Thoracic aorta (tissue), 2 donors: Measurements from ENCODE around the gene TBX18. TPM values are rescaled to one million over a fixed set of nuclear protein-coding genes. Genes with fewer than 3 reads are reported as not detected.

Experiments used
- ATAC-seq: fragments of 150-250 bp; one replicate; pipeline ENCODE4 v1.8.0; 2017; ENCODE audit warnings: low read depth; ENCODE audit not compliant: insufficient number of reproducible peaks, low FRiP score
- DNase-seq: peaks from one replicate; pipeline ENCODE4 v3.0.0-alpha.2; 2020; ENCODE audit warnings: low spot score
- H3K27ac ChIP-seq, 2 donors: fragments of 200-600 bp; sonication (generic); 1 replicate in 1 of 2; 2 replicates in 1 of 2; pipeline ENCODE4 v1.5.1; 2016; ENCODE audit warnings: mild to moderate bottlenecking in 2 of 2, moderate library complexity in 2 of 2
- H3K27me3 ChIP-seq: fragments of 200-600 bp; sonication (generic); replicated peaks from 2 replicates; pipeline ENCODE4 v1.6.0; 2016; ENCODE audit warnings: mild to moderate bottlenecking; ENCODE audit not compliant: insufficient read depth
- H3K36me3 ChIP-seq: fragments of 200-600 bp; sonication (generic); one replicate; pipeline ENCODE4 v1.5.1; 2016
- H3K4me1 ChIP-seq, 2 donors: fragments of 200-600 bp; sonication (generic); 1 replicate in 1 of 2; 2 replicates in 1 of 2; pipeline versions ENCODE4 v1.5.1 to v1.6.0; 2016; ENCODE audit warnings: low read depth in 2 of 2, mild to moderate bottlenecking in 1 of 2; ENCODE audit not compliant: control insufficient read depth in 1 of 2
- H3K4me3 ChIP-seq: fragments of 200-600 bp; sonication (generic); 2 replicates; pipeline ENCODE4 v1.5.1; 2016; ENCODE audit warnings: mild to moderate bottlenecking
- H3K9me3 ChIP-seq: fragments of 200-600 bp; sonication (generic); 2 replicates; pipeline ENCODE4 v1.5.1; 2016
- total RNA-seq, 2 donors: library from RNA; depleted of rRNA; stranded (reverse); fragments of >200 nt; gene quantifications; one replicate each; pipeline versions ENCODE4 v1.1.0 to v1.2.3, GENCODE V29; 2016
- TF ChIP-seq, protein P1 (sequence below): fragments of 200-600 bp; sonication (generic); IDR thresholded peaks from one replicate; pipeline ENCODE4 v1.5.1; 2019; ENCODE audit warnings: antibody characterized with exemption

The TBX18 gene
- total RNA-seq, 2 donors from 2014 or later: 53.5 to 85.4 TPM

- Histone ChIP-seq H3K4me3 (no peak overlapping the region), H3K27me3 (no peaks in the 10 kb centered on the region), H3K36me3 (peaks cover 3% of the 10 kb centered on the region), H3K4me1 (peaks cover 0 to 2% of the 10 kb centered on the region in 2 donors), H3K27ac (no peak overlapping the region), H3K9me3 (no peaks in the 10 kb centered on the region)
- DNase-seq: no peak
- no peak for ATAC-seq
- TF ChIP-seq, protein P1, sequence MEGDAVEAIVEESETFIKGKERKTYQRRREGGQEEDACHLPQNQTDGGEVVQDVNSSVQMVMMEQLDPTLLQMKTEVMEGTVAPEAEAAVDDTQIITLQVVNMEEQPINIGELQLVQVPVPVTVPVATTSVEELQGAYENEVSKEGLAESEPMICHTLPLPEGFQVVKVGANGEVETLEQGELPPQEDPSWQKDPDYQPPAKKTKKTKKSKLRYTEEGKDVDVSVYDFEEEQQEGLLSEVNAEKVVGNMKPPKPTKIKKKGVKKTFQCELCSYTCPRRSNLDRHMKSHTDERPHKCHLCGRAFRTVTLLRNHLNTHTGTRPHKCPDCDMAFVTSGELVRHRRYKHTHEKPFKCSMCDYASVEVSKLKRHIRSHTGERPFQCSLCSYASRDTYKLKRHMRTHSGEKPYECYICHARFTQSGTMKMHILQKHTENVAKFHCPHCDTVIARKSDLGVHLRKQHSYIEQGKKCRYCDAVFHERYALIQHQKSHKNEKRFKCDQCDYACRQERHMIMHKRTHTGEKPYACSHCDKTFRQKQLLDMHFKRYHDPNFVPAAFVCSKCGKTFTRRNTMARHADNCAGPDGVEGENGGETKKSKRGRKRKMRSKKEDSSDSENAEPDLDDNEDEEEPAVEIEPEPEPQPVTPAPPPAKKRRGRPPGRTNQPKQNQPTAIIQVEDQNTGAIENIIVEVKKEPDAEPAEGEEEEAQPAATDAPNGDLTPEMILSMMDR: peak; percentile 34
These were observed 35.8 kb downstream of the TBX18 start for GRCh38 chr6:84728602-84729001.

GRCh38 chr6:84719152-84719551 is 45.2 kb downstream of the TBX18 start:
- H3K27me3 ChIP-seq: no peaks in the 10 kb centered on the region
- TF ChIP-seq, protein P1: no peak

GRCh38 chr6:84718038-84718955 is 46.1 kb downstream of the TBX18 start:
- ATAC-seq: no peak
- H3K4me3 ChIP-seq: no peak overlapping the region

More at GRCh38 chr6:84719152-84719551, 45.2 kb downstream of the TBX18 start:
- Histone ChIP-seq H3K4me1 (peaks cover 0 to 16% of the 10 kb centered on the region in 2 donors), H3K27ac (no peak overlapping the region), H3K36me3 (peaks cover 3% of the 10 kb centered on the region), H3K9me3 (no peaks in the 10 kb centered on the region), H3K4me3 (no peak overlapping the region)
- no peak for DNase-seq
- no peak for ATAC-seq

DNA sequence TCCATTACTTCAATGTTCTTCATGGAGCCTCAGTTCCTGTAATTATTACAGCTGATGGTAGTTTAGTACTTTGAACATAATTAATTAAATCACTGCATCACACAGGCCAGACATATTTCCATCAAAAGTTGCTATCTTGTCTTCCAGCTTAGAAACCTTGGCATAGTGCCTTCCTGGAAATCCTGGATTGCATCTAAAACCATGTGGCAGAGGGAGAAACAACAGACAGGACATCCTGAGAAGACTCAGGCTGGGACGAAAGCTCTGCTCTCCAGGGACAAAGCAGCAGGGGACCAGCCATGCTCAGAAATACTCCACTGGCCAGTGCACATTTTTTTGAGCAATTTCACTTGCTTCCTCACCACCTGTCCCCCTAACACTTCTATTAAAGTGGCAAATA is 55.3 kb downstream of the TBX18 start:
- TF ChIP-seq, protein P1: no peak
- ATAC-seq (no peak), DNase-seq (no peak)
- Histone ChIP-seq H3K36me3 (peaks cover 8% of the 10 kb centered on the region), H3K9me3 (no peaks in the 10 kb centered on the region), H3K27ac (no peak overlapping the region), H3K27me3 (no peaks in the 10 kb centered on the region), H3K4me1 (peaks cover 10 to 38% of the 10 kb centered on the region in 2 donors), H3K4me3 (no peak overlapping the region)

More at GRCh38 chr6:84718038-84718955, 46.1 kb downstream of the TBX18 start:
- Histone ChIP-seq H3K36me3 (peaks cover 3% of the 10 kb centered on the region), H3K27ac (no peak overlapping the region), H3K9me3 (no peaks in the 10 kb centered on the region), H3K4me1 (peaks cover 0 to 16% of the 10 kb centered on the region in 2 donors), H3K27me3 (no peaks in the 10 kb centered on the region)
- no peak for DNase-seq
- TF ChIP-seq, protein P1: no peak

- Histone ChIP-seq H3K27me3 (no peaks in the 10 kb centered on the region), H3K4me3 (no peak overlapping the region), H3K4me1 (peaks cover 10 to 38% of the 10 kb centered on the region in 2 donors), H3K36me3 (peaks cover 5% of the 10 kb centered on the region), H3K27ac (peak overlapping the region in 1 of 2 donors; percentile 43), H3K9me3 (no peaks in the 10 kb centered on the region)
- TF ChIP-seq, protein P1: no peak
- ATAC-seq (no peak), DNase-seq (no peak)
These were observed 57.2 kb downstream of the TBX18 start for GRCh38 chr6:84707171-84707570.
